Activated CD8-positive, alpha-beta T cell treated with anti-CD3 and anti-CD28 coated beads for 36 hours (primary cell): ENCODE results near the gene PI4KA. TPM values are rescaled to one million over a fixed set of nuclear protein-coding genes. Genes with fewer than 3 reads are reported as not detected.
"Not testable (repeated sequence)": the region's sequence is repeated elsewhere in the genome, so short reads cannot be mapped to it uniquely, and the experiment has no call there.

Experiments
- ATAC-seq: fragments of 200-7000 bp; cut with Tn5 transposase; one replicate; pipeline ENCODE4 v1.10.0; 2021; ENCODE audit warnings: mild to moderate bottlenecking, moderate library complexity
- CTCF ChIA-PET: fragments of 350-600 bp; sonication (Branson Sonifier 250); formaldehyde crosslinking; loops from one replicate; lab custom pipeline; 2021; ENCODE audit warnings: antibody characterized with exemption; lab: Charles Lee
- POLR2A ChIA-PET: fragments of 350-600 bp; sonication (Branson Sonifier 250); formaldehyde crosslinking; loops from one replicate; lab custom pipeline; 2021; ENCODE audit warnings: antibody characterized with exemption; lab: Charles Lee
- DNase-seq: peaks from one replicate; pipeline ENCODE4 v3.0.0-alpha.2; 2020
- H3K27ac Mint-ChIP-seq: one replicate; pipeline ENCODE4 v1.8.0; 2021; ENCODE audit warnings: mild to moderate bottlenecking, mixed read lengths
- H3K27me3 Mint-ChIP-seq: one replicate; pipeline ENCODE4 v1.8.0; 2021; ENCODE audit warnings: mixed read lengths
- H3K36me3 Mint-ChIP-seq: one replicate; pipeline ENCODE4 v1.8.0; 2021; ENCODE audit warnings: low read depth, mixed read lengths
- H3K4me1 Mint-ChIP-seq: one replicate; pipeline ENCODE4 v1.8.0; 2021; ENCODE audit warnings: low read depth, mixed read lengths
- H3K4me3 Mint-ChIP-seq: one replicate; pipeline ENCODE4 v1.8.0; 2021; ENCODE audit warnings: mild to moderate bottlenecking, moderate library complexity, mixed read lengths
- H3K9me3 Mint-ChIP-seq: one replicate; pipeline ENCODE4 v1.8.0; 2021; ENCODE audit warnings: mixed read lengths
- CTCF ChIP-seq: fragments of 200-600 bp; IDR thresholded peaks from one replicate; pipeline ENCODE4 v1.8.0; 2022; ENCODE audit warnings: antibody characterized with exemption, mild to moderate bottlenecking
- intact Hi-C: fragments of 100-400 bp; cut with micrococcal nuclease; formaldehyde crosslinking; loops from one replicate; pipeline ENCODE4 v1.10.0; 2022
- total RNA-seq, 2 experiments: library from RNA; stranded (reverse); gene quantifications; one replicate each; pipeline ENCODE4 v1.2.3, GENCODE V29; 2021

Gene PI4KA
- total RNA-seq, 2 experiments from 2014 or later: 63.9 to 64.1 TPM

DNA sequence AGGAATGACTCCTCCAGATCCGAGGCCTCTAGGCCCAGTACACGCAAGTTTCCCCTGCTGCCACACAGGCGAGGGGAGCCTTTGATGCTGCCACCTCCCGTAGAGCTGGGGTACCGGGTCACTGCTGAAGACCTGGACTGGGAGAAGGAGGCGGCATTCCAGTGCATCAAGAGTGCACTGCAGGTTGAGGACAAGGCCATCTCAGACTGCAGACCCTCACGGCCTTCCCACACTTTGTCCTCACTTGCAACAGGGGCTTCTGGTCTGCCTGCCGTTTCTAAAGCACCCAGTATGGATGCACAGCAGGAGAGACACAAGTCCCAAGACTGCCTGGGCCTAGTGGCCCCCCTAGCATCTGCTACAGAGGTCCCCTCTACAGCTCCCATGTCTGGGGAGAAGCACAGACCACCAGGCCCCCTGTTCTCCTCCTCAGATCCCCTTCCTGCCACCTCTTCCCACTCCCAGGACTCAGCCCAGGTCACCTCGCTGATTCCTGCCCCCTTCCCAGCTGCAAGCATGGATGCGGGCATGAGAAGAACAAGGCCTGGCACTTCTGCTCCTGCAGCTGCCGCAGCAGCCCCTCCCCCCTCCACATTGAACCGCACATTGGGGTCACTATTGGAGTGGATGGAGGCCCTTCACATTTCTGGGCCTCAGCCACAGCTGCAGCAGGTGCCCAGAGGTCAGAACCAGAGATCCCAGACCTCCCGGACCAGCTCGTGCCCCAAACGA lies 167.9 kb downstream of the PI4KA start:
- H3K27ac Mint-ChIP-seq, H3K9me3 Mint-ChIP-seq, H3K27me3 Mint-ChIP-seq, H3K4me3 Mint-ChIP-seq, DNase-seq, ATAC-seq, H3K36me3 Mint-ChIP-seq, H3K4me1 Mint-ChIP-seq, POLR2A ChIA-PET, intact Hi-C loops, CTCF ChIA-PET: not testable (repeated sequence)

DNA sequence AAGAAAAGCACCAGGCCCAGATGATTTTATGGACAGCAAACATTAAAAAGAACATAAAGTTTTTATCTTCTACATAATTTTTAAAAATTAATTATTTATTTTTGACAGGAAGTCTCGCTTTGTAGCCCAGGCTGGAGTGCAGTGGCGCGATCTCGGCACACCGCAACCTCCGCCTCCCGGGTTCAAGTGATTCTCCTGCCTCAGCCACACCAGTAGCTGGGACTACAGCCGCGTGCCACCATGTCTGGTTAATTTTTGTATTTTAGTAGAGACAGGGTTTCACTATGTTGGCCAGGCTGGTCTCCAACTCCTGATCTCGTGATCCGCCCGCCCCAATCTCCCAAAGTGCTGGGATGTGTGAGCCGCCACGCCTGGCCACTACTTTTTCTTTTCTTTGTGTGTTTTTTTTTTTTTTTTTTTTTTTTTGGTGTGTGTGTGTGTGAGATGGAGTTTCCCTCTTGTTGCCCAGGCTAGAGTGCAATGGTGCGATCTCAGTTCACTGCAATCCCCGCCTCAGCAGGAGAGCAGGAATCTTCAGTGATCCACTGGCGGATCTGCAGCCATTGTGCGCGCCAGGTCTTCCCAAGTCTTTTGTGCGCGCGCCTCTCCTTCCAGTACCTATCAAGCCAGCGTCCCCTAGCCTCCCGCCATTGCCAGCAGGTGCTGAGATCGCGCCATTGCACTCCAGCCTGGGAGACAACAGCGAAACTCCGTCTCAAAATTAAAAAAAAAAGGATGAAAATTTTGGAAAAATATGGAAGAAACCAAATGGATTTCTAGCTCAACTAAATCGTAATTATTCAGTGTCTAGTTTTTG lies 171.0 kb downstream of the PI4KA start:
- H3K9me3 Mint-ChIP-seq, CTCF ChIA-PET, ATAC-seq, H3K27ac Mint-ChIP-seq, POLR2A ChIA-PET, H3K27me3 Mint-ChIP-seq, DNase-seq, H3K4me1 Mint-ChIP-seq, H3K4me3 Mint-ChIP-seq, H3K36me3 Mint-ChIP-seq, intact Hi-C loops: not testable (repeated sequence)

GRCh38 chr22:20685764-20686163 lies 172.8 kb downstream of the PI4KA start:
- CTCF ChIA-PET, ATAC-seq, H3K4me3 Mint-ChIP-seq, H3K4me1 Mint-ChIP-seq, H3K36me3 Mint-ChIP-seq, POLR2A ChIA-PET, DNase-seq, H3K27ac Mint-ChIP-seq, H3K27me3 Mint-ChIP-seq, H3K9me3 Mint-ChIP-seq, intact Hi-C loops: not testable (repeated sequence)

DNA sequence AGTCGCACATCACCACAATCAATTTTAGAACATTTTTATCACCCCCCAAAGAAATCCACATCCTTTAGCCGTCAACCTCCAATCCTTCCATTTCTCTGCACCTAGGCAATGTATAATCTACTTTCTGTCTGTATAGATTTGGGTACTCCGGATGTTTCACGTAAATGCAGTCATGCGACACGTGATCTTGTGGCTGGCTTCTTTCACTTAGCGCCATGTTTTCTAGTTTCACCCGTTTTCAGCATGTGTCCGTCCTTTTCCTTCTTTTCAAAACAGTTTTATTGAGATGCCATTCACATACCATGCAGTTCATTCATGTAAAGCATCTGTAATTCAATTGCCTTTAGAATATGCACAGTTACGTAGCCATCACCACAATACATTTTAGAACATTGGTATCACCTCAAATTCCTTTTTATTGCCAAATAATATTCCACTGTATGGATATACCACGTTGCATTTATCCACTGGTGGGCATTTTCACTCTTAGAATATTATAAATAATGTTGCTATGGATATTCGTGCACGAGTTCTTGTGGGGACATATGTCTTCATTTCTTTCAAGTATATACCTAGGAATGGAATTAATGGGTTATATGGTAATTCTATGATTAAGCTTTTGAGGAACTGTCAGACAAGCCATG lies 179.7 kb downstream of the PI4KA start:
- H3K4me1 Mint-ChIP-seq, H3K27ac Mint-ChIP-seq, H3K36me3 Mint-ChIP-seq, CTCF ChIA-PET, ATAC-seq, H3K4me3 Mint-ChIP-seq, POLR2A ChIA-PET, intact Hi-C loops, H3K9me3 Mint-ChIP-seq, DNase-seq: not testable (repeated sequence)
- H3K27me3 Mint-ChIP-seq: peaks cover 15% of the 10 kb centered on the region

DNA sequence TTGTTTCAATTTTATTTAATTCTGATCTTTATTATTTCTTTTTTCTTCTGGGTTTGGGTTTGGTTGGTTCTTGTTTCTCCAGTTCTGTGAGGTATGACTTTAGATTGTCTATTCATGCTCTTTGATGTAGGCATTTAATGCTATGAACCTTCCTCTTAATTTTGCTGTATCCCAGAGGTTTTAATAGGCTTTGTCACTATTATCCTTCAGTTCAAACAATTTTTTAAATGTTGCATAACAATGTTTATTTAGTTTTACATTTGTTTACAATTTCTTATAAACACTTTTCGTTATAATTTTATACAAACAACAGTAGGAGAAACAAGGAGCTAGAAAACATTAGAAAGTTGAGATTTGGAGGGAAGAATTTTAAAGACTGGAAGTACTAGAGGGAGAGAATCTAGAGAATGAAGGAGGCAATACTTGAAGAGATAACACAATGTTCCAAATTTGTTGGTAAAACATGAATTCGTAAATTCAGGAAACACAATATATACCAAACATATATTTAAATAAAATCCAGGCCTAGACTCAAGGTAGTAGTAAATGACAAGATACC lies 180.8 kb downstream of the PI4KA start:
- ATAC-seq (no peak), DNase-seq (no peak)
- Mint-ChIP-seq H3K9me3 (no peaks in the 10 kb centered on the region), H3K36me3 (no peaks in the 10 kb centered on the region), H3K27me3 (peaks cover 18% of the 10 kb centered on the region), H3K4me1 (no peaks in the 10 kb centered on the region), H3K27ac (no peak overlapping the region), H3K4me3 (no peak overlapping the region)
- intact Hi-C loops: no loop called here
- ChIA-PET CTCF (no interaction called here), POLR2A (no interaction called here)
- TF ChIP-seq CTCF: no peak

DNA sequence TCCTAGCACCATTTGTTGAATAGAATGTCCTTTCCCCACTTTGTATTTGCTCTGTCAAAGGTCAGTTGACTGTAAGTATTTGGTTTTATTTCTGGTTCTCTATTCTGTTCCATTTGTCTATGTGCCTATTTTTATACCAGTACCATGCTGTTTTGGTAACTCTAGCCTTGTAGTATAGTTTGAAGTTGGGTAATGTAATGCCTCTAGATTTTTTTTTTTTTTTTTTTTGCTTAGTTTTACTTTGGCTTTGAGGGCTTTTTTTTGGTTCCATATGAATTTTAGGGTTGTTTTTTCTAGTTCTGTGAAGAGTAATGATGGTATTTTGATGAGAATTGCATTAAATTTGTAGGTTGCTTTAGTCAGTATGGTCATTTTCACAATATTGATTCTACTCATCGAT lies 183.0 kb downstream of the PI4KA start:
- intact Hi-C loops, H3K4me3 Mint-ChIP-seq, CTCF ChIA-PET, DNase-seq, H3K9me3 Mint-ChIP-seq, H3K4me1 Mint-ChIP-seq, POLR2A ChIA-PET, ATAC-seq, H3K27ac Mint-ChIP-seq, H3K36me3 Mint-ChIP-seq: not testable (repeated sequence)
- peaks cover 20% of the 10 kb centered on the region for H3K27me3 Mint-ChIP-seq

GRCh38 chr22:20674998-20675397 lies 183.6 kb downstream of the PI4KA start:
- CTCF ChIA-PET: no interaction called here
- DNase-seq: no peak
- no peaks in the 10 kb centered on the region for H3K36me3 Mint-ChIP-seq

More at GRCh38 chr22:20674998-20675397, 183.6 kb downstream of the PI4KA start:
- intact Hi-C loops: no loop called here
- Mint-ChIP-seq H3K9me3 (no peaks in the 10 kb centered on the region), H3K27me3 (peaks cover 19% of the 10 kb centered on the region), H3K4me3 (no peak overlapping the region), H3K4me1 (no peaks in the 10 kb centered on the region), H3K27ac (no peak overlapping the region)
- POLR2A ChIA-PET: no interaction called here
- no peak for TF ChIP-seq CTCF
- ATAC-seq: no peak
